Smooth muscle cell (in vitro differentiated cells): Measurements from ENCODE around the gene ANKRD44. TPM values are rescaled to one million over a fixed set of nuclear protein-coding genes. Genes with fewer than 3 reads are reported as not detected.

Source experiments
- DNase-seq: peaks from one replicate; lab custom pipeline; 2025; ENCODE audit not compliant: unreplicated experiment; lab: John Stamatoyannopoulos, UW
- H2AFZ ChIP-seq: fragments of 200-600 bp; sonication (generic); 2 replicates; pipeline ENCODE4 v1.6.0; 2016; ENCODE audit warnings: antibody characterized with exemption, low read depth, mild to moderate bottlenecking
- H3F3A ChIP-seq: fragments of 200-600 bp; sonication (generic); 2 replicates; pipeline ENCODE4 v1.6.0; 2017; ENCODE audit warnings: antibody characterized with exemption, low read depth
- H3K27ac ChIP-seq: fragments of 200-600 bp; sonication (generic); 2 replicates; pipeline ENCODE4 v1.5.1; 2016; ENCODE audit warnings: low read depth, mild to moderate bottlenecking
- H3K27me3 ChIP-seq: fragments of 200-600 bp; sonication (generic); 2 replicates; pipeline ENCODE4 v1.6.1; 2016; ENCODE audit warnings: low read depth, mild to moderate bottlenecking
- H3K36me3 ChIP-seq: fragments of 200-600 bp; sonication (generic); 2 replicates; pipeline ENCODE4 v1.5.1; 2016; ENCODE audit warnings: low read depth
- H3K4me1 ChIP-seq: fragments of 200-600 bp; sonication (generic); 2 replicates; pipeline ENCODE4 v1.5.1; 2016; ENCODE audit warnings: low read depth
- H3K4me2 ChIP-seq: fragments of 200-600 bp; sonication (generic); 2 replicates; pipeline ENCODE4 v1.6.0; 2016; ENCODE audit warnings: mild to moderate bottlenecking
- H3K4me3 ChIP-seq: fragments of 200-600 bp; sonication (generic); 2 replicates; pipeline ENCODE4 v1.5.1; 2016; ENCODE audit warnings: mild to moderate bottlenecking
- H3K79me2 ChIP-seq: fragments of 200-600 bp; sonication (generic); 2 replicates; pipeline ENCODE4 v1.6.0; 2016; ENCODE audit warnings: low read depth, mild to moderate bottlenecking
- H3K9ac ChIP-seq: fragments of 200-600 bp; sonication (generic); 2 replicates; pipeline ENCODE4 v1.6.0; 2016; ENCODE audit warnings: low read depth
- H3K9me3 ChIP-seq: fragments of 200-600 bp; sonication (generic); replicated peaks from 2 replicates; pipeline ENCODE4 v1.5.1; 2016; ENCODE audit warnings: low read depth
- H4K20me1 ChIP-seq: fragments of 200-600 bp; sonication (generic); 2 replicates; pipeline ENCODE4 v1.6.0; 2016; ENCODE audit warnings: low read depth
- CTCF ChIP-seq: fragments of 200-600 bp; sonication (generic); IDR thresholded peaks from 2 replicates; pipeline ENCODE4 v1.5.1; 2017; ENCODE audit warnings: borderline replicate concordance, mild to moderate bottlenecking, antibody characterized with exemption; ENCODE audit not compliant: insufficient read depth, poor library complexity, severe bottlenecking
- WGBS: methylation state at CpG from one replicate; pipeline ENCODE4 v1.1.7; 2016; ENCODE audit warnings: low lambda C conversion rate; 5-methylcytosine and 5-hydroxymethylcytosine counted together
- polyA plus RNA-seq: library from polyadenylated mRNA; unstranded; fragments of >200 nt; fragmentation: Nextera tagmentation; extraction: Ambion mirVana; gene quantifications from 2 replicates; pipeline ENCODE4 v1.2.1, GENCODE V29; 2016
- total RNA-seq: library from RNA; depleted of rRNA; stranded (reverse); fragments of >200 nt; gene quantifications from 2 replicates; pipeline ENCODE4 v1.2.3, GENCODE V29; 2014

Gene ANKRD44
- total and polyA plus RNA-seq, 2 experiments from 2014 or later, result 3.6 to 5.5 TPM

GRCh38 chr2:197200051-197200761 lies 110.4 kb downstream of the ANKRD44 start:
- Histone ChIP-seq H3K9me3 (no peaks in the 10 kb centered on the region), H3F3A (no peaks in the 10 kb centered on the region), H3K4me2 (no peak overlapping the region), H2AFZ (no peak overlapping the region), H3K79me2 (no peaks in the 10 kb centered on the region), H3K36me3 (no peaks in the 10 kb centered on the region), H4K20me1 (no peaks in the 10 kb centered on the region), H3K9ac (no peak overlapping the region), H3K4me1 (no peaks in the 10 kb centered on the region), H3K27ac (no peak overlapping the region), H3K4me3 (no peak overlapping the region), H3K27me3 (no peaks in the 10 kb centered on the region)
- no peak for TF ChIP-seq CTCF
- WGBS, result 67% methylated on average over 3 of the region's 3 CpGs
- no peak for DNase-seq

GRCh38 chr2:197198890-197199289 lies 111.7 kb downstream of the ANKRD44 start:
- Histone ChIP-seq H3K27ac (no peak overlapping the region), H3K4me3 (no peak overlapping the region), H3K9ac (no peak overlapping the region), H4K20me1 (no peaks in the 10 kb centered on the region), H3F3A (no peaks in the 10 kb centered on the region), H2AFZ (no peak overlapping the region), H3K36me3 (no peaks in the 10 kb centered on the region), H3K4me1 (no peaks in the 10 kb centered on the region), H3K79me2 (no peaks in the 10 kb centered on the region), H3K27me3 (no peaks in the 10 kb centered on the region), H3K4me2 (no peak overlapping the region), H3K9me3 (no peaks in the 10 kb centered on the region)
- no peak for TF ChIP-seq CTCF
- DNase-seq, result no peak
- WGBS, result 91% methylated on average over 12 of the region's 12 CpGs

DNA sequence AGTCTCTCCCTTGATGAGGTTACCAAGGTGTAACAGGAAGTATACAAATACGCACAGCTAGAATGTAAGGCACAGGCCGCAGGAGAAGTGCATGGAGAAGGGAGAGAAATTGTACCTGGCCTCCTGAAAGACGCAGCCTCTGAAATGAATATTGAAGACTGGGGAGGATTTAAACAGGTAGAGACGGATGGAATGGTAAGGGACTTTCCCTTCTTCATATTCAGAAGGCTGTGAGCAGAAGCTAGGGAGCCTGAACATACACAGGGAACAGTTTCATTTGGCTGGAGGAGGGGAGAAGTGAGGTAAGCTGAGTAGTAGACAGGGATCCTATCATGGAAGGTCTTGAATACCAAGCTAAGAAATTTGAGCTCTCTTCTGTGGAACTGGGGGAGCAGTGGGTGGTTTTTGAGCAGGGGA lies 112.7 kb downstream of the ANKRD44 start:
- Histone ChIP-seq H3F3A (no peaks in the 10 kb centered on the region), H3K4me2 (no peak overlapping the region), H3K4me3 (no peak overlapping the region), H3K36me3 (no peaks in the 10 kb centered on the region), H3K4me1 (no peaks in the 10 kb centered on the region), H3K9ac (no peak overlapping the region), H3K9me3 (no peaks in the 10 kb centered on the region), H4K20me1 (no peaks in the 10 kb centered on the region), H3K27ac (no peak overlapping the region), H3K27me3 (no peaks in the 10 kb centered on the region), H3K79me2 (no peaks in the 10 kb centered on the region), H2AFZ (no peak overlapping the region)
- TF ChIP-seq CTCF, result no peak
- 95% methylated on average over 4 of the region's 4 CpGs for WGBS
- DNase-seq, result no peak

- H3F3A ChIP-seq, result no peaks in the 10 kb centered on the region
- H3K9ac ChIP-seq, result no peak overlapping the region
These were observed 113.9 kb downstream of the ANKRD44 start for GRCh38 chr2:197196541-197197180.

More at GRCh38 chr2:197196541-197197180, 113.9 kb downstream of the ANKRD44 start:
- H3K4me2 ChIP-seq, result no peak overlapping the region
- H3K27ac ChIP-seq, result no peak overlapping the region
- 12% methylated on average over 2 of the region's 2 CpGs for WGBS
- no peaks in the 10 kb centered on the region for H3K79me2 ChIP-seq
- no peaks in the 10 kb centered on the region for H3K4me1 ChIP-seq
- DNase-seq, result no peak
- H3K36me3 ChIP-seq, result no peaks in the 10 kb centered on the region
- H3K27me3 ChIP-seq, result no peaks in the 10 kb centered on the region
- no peaks in the 10 kb centered on the region for H3K9me3 ChIP-seq
- TF ChIP-seq CTCF, result no peak
- H3K4me3 ChIP-seq, result no peak overlapping the region
- no peaks in the 10 kb centered on the region for H4K20me1 ChIP-seq
- H2AFZ ChIP-seq, result no peak overlapping the region
